Loucy (cell line): ENCODE measurements around the gene STAP2.

ENCODE experiments used
- H2AFZ ChIP-seq: fragments of 200-600 bp; sonication (generic); 2 replicates; pipeline ENCODE4 v1.6.0; 2016; ENCODE audit warnings: antibody characterized with exemption, mild to moderate bottlenecking, low read length, moderate library complexity
- H3F3A ChIP-seq: fragments of 200-600 bp; 2 replicates; pipeline ENCODE4 v1.6.0; 2016; ENCODE audit warnings: antibody characterized with exemption, low read depth, mild to moderate bottlenecking
- H3K27me3 ChIP-seq: fragments of 200-600 bp; sonication (generic); 2 replicates; pipeline ENCODE4 v1.6.1; 2014; ENCODE audit warnings: low read length, mild to moderate bottlenecking; ENCODE audit not compliant: insufficient read depth, poor library complexity, severe bottlenecking
- H3K36me3 ChIP-seq: fragments of 200-600 bp; sonication (generic); 2 replicates; pipeline ENCODE4 v1.6.1; 2016; ENCODE audit warnings: low read length; ENCODE audit not compliant: insufficient read depth
- H3K4me1 ChIP-seq: fragments of 200-600 bp; sonication (generic); 2 replicates; pipeline ENCODE4 v1.5.1; 2014; ENCODE audit warnings: low read length, mild to moderate bottlenecking; ENCODE audit not compliant: insufficient read depth, poor library complexity, severe bottlenecking
- H3K4me2 ChIP-seq: fragments of 200-600 bp; sonication (generic); 2 replicates; pipeline ENCODE4 v1.6.0; 2014; ENCODE audit warnings: antibody characterized with exemption, low read length, low read depth, mild to moderate bottlenecking; ENCODE audit not compliant: poor library complexity, severe bottlenecking
- H3K4me3 ChIP-seq: fragments of 200-600 bp; sonication (generic); 2 replicates; pipeline ENCODE4 v1.5.1; 2014; ENCODE audit warnings: low read length, mild to moderate bottlenecking, mixed read lengths; ENCODE audit not compliant: poor library complexity, severe bottlenecking
- H3K79me2 ChIP-seq: fragments of 200-600 bp; sonication (generic); 2 replicates; pipeline ENCODE4 v1.6.1; 2014; ENCODE audit warnings: low read length; ENCODE audit not compliant: insufficient read depth
- H3K9ac ChIP-seq: fragments of 200-600 bp; sonication (generic); 2 replicates; pipeline ENCODE4 v1.6.0; 2014; ENCODE audit warnings: mild to moderate bottlenecking, low read depth, low read length, moderate library complexity; ENCODE audit not compliant: poor library complexity, severe bottlenecking
- H3K9me2 ChIP-seq: fragments of 200-600 bp; sonication (generic); replicated peaks from 2 replicates; pipeline ENCODE4 v1.6.1; 2016; ENCODE audit warnings: low read depth, low read length, mixed read lengths
- H3K9me3 ChIP-seq: fragments of 200-600 bp; sonication (generic); 2 replicates; pipeline ENCODE4 v1.6.1; 2014; ENCODE audit warnings: mild to moderate bottlenecking, antibody characterized with exemption, low read length, low read depth; ENCODE audit not compliant: insufficient read depth
- H4K20me1 ChIP-seq: fragments of 200-600 bp; sonication (generic); 2 replicates; pipeline ENCODE4 v1.6.0; 2014; ENCODE audit warnings: antibody characterized with exemption, low read length, mild to moderate bottlenecking; ENCODE audit not compliant: insufficient read depth, poor library complexity, severe bottlenecking
- CTCF ChIP-seq: fragments of 200-600 bp; sonication (generic); conservative IDR thresholded peaks from 2 replicates; pipeline ENCODE4 v1.5.1; 2014; ENCODE audit warnings: mild to moderate bottlenecking, antibody characterized with exemption, low read length
- EZH2phosphoT487 ChIP-seq: fragments of 200-600 bp; IDR thresholded peaks from 2 replicates; pipeline ENCODE4 v1.6.1; 2018; ENCODE audit warnings: antibody characterized with exemption, mild to moderate bottlenecking, moderate library complexity, borderline replicate concordance

The STAP2 gene

GRCh38 chr19:4323692-4324091 lies 14.9 kb downstream of the STAP2 start:
- no peaks in the 10 kb centered on the region for H3K9me2 ChIP-seq
- no peaks in the 10 kb centered on the region for H3K4me1 ChIP-seq
- H2AFZ ChIP-seq = no peak overlapping the region

GRCh38 chr19:4322942-4323665 lies 15.5 kb downstream of the STAP2 start:
- Histone ChIP-seq H3K4me3 (no peak overlapping the region), H3K9ac (no peak overlapping the region), H3K9me3 (no peaks in the 10 kb centered on the region; the same call in 1 of the 2 replicates), H3K9me2 (no peaks in the 10 kb centered on the region), H3F3A (no peaks in the 10 kb centered on the region), H3K79me2 (no peaks in the 10 kb centered on the region), H3K4me2 (no peak overlapping the region), H3K36me3 (no peaks in the 10 kb centered on the region), H4K20me1 (no peaks in the 10 kb centered on the region), H2AFZ (no peak overlapping the region), H3K4me1 (no peaks in the 10 kb centered on the region), H3K27me3 (no peaks in the 10 kb centered on the region)
- TF ChIP-seq CTCF (no peak), EZH2phosphoT487 (no peak)

More at GRCh38 chr19:4323692-4324091, 14.9 kb downstream of the STAP2 start:
- no peak for TF ChIP-seq EZH2phosphoT487
- no peak for TF ChIP-seq CTCF
- H3K36me3 ChIP-seq = no peaks in the 10 kb centered on the region
- H3F3A ChIP-seq = no peaks in the 10 kb centered on the region
- no peak overlapping the region for H3K4me2 ChIP-seq
- H3K79me2 ChIP-seq = no peaks in the 10 kb centered on the region
- no peaks in the 10 kb centered on the region for H4K20me1 ChIP-seq
- H3K9me3 ChIP-seq = no peaks in the 10 kb centered on the region; the same call in 1 of the 2 replicates
- no peaks in the 10 kb centered on the region for H3K27me3 ChIP-seq
- H3K4me3 ChIP-seq = no peak overlapping the region
- no peak overlapping the region for H3K9ac ChIP-seq

GRCh38 chr19:4320419-4320818 lies 18.2 kb downstream of the STAP2 start:
- Histone ChIP-seq H3K79me2 (no peaks in the 10 kb centered on the region), H3K36me3 (no peaks in the 10 kb centered on the region), H3K9ac (no peak overlapping the region), H3K9me2 (no peaks in the 10 kb centered on the region), H4K20me1 (no peaks in the 10 kb centered on the region), H3F3A (no peaks in the 10 kb centered on the region), H3K4me3 (no peak overlapping the region), H2AFZ (no peak overlapping the region), H3K27me3 (no peaks in the 10 kb centered on the region), H3K4me2 (no peak overlapping the region), H3K9me3 (no peaks in the 10 kb centered on the region; the same call in 1 of the 2 replicates), H3K4me1 (no peaks in the 10 kb centered on the region)
- TF ChIP-seq EZH2phosphoT487 (no peak), CTCF (no peak)
